PFSK-1 (cell line): ENCODE data around the gene CFAP20DC.

Experiments
- FOXP2 ChIP-seq: optimal IDR thresholded peaks from 2 replicates; pipeline ENCODE3; 2011; ENCODE audit warnings: borderline replicate concordance, control low read depth, inconsistent platforms; ENCODE audit not compliant: insufficient read depth; ENCODE audit errors: extremely low read length, extremely low read depth
- POLR2AphosphoS5 ChIP-seq: IDR thresholded peaks from 2 replicates; pipeline ENCODE4 v1.6.1; 2012; ENCODE audit warnings: low read depth, mild to moderate bottlenecking, control low read depth, low read length, moderate library complexity
- REST ChIP-seq, 2 experiments: IDR thresholded peaks; 2 replicates each; pipeline versions ENCODE4 v1.6.1 to v1.8.0; 2011 to 2012; ENCODE audit warnings: low read depth in 2 of 2, low read length in 2 of 2, control low read depth in 1 of 2, inconsistent platforms in 1 of 2, mild to moderate bottlenecking in 1 of 2, moderate library complexity in 1 of 2; ENCODE audit not compliant: insufficient read depth in 1 of 2
- SIN3A ChIP-seq: IDR thresholded peaks from 2 replicates; pipeline ENCODE4 v1.6.1; 2012; ENCODE audit warnings: mild to moderate bottlenecking, low read length, moderate library complexity, borderline replicate concordance; ENCODE audit not compliant: insufficient read depth

GRCh38 chr3:58708116-58708791 lies 341.6 kb downstream of the CFAP20DC start:
- TF ChIP-seq REST (IDR thresholded peaks at IDR 0.05; ENCODE audit: insufficient read depth in 1 of 2, low read depth in 2 of 2, low read length in 2 of 2) = no peak
- no peak for TF ChIP-seq SIN3A
- TF ChIP-seq POLR2AphosphoS5 = no peak
- TF ChIP-seq FOXP2 = no peak
